ENCODE data around the gene PPIAL4G. TPM values are rescaled to one million over a fixed set of nuclear protein-coding genes. Genes with fewer than 3 reads are reported as not detected.
"Not testable (repeated sequence)": the region's sequence is repeated elsewhere in the genome, so short reads cannot be mapped to it uniquely, and the experiment has no call there.

PPIAL4G gene
- total and polyA plus RNA-seq, 10 of the 15 experiments (the other 5 are each of a cell fraction or from before 2014, with no cell fraction given) = not detected

DNA sequence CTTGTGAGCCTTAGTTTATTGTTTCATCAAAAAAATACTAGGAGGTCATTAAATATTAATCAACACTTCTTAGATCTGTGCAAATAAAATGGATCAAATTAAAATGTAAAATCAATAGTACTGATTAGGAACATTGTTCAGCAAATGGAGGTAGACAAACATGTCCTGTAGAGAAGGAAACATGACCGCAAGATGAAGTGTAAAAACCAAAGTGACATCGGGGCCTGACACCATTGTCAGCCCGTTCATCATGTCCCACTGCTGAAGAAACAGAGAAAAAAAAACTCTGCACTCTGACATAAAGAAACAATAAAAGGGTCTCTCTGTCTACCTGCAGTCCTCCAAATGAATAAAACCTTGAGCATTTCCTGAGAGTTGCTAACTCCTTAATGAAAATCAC lies 31.2 kb upstream of the PPIAL4G start:
- H3K4me2 ChIP-seq (ENCODE audit: control insufficient read depth, insufficient read depth); H3K9me3 ChIP-seq (replicated peaks; ENCODE audit: control insufficient read depth, insufficient read depth, low read length); H3K79me2 ChIP-seq (ENCODE audit: control insufficient read depth, insufficient read depth, low read length); CTCF ChIA-PET; POLR2A ChIA-PET; H3K36me3 ChIP-seq (ENCODE audit: control insufficient read depth in 2 of 2, insufficient read depth in 2 of 2, low read length in 1 of 2); H2AFZ ChIP-seq (ENCODE audit: control insufficient read depth, low read depth, low read length); BruUV-seq (replicated peaks); H3K9ac ChIP-seq (ENCODE audit: control insufficient read depth, insufficient read depth, low read length); FAIRE-seq; H3K27me3 ChIP-seq (replicated peaks in 1 of 2; ENCODE audit: control insufficient read depth in 2 of 2, insufficient read depth in 2 of 2, low read length in 1 of 2); intact Hi-C loops (cut with micrococcal nuclease; ENCODE audit: unreplicated experiment); ATAC-seq; in situ Hi-C loops (cut with MboI); SMC1A ChIA-PET (ENCODE audit: uncharacterized antibody, unreplicated experiment); H3K4me1 ChIP-seq (ENCODE audit: control insufficient read depth, insufficient read depth, low read length); RAD21 ChIA-PET (ENCODE audit: unreplicated experiment); H4K20me1 ChIP-seq (ENCODE audit: control insufficient read depth, insufficient read depth); DNase-seq (ENCODE audit: low read depth, low spot score); H3K27ac ChIP-seq (ENCODE audit: control insufficient read depth, insufficient read depth); H3K4me3 ChIP-seq: not testable (repeated sequence)
- no CpG with 5 or more reads among the region's 3 CpGs for WGBS (ENCODE audit: insufficient coverage, insufficient replicate concordance, low lambda C conversion rate, missing lambda C conversion rate)

DNA sequence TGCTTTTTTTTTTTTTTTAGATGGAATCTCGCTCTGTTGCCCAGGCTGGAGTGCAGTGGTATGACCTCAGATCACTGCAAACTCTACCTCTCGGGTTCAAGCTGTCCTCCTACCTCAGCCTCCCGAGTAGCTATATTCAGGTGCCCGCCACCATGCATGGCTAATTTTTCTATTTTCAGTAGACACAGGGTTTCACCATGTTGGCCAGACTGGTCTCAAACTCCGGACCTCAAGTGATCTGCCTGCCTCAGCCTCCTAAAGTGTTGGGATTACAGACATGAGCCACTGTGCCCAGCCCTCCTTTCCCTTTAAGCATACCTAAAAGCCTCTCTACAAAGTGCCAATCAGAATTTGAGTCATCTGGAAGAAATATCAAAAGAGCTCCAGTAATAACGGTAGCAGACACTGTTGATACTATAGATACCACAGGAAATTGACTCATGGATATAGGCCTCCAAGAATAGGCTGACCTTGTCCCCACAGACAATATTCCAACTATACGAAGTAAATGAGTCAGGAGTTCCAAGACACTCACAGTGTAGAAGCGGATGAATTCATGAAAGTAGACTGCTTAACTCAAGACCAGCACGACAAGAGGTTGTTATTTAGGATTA lies 29.6 kb upstream of the PPIAL4G start:
- intact Hi-C loops (cut with micrococcal nuclease; ENCODE audit: unreplicated experiment); H3K27ac ChIP-seq (ENCODE audit: control insufficient read depth, insufficient read depth); DNase-seq (ENCODE audit: low read depth, low spot score); H4K20me1 ChIP-seq (ENCODE audit: control insufficient read depth, insufficient read depth); RAD21 ChIA-PET (ENCODE audit: unreplicated experiment); H3K4me2 ChIP-seq (ENCODE audit: control insufficient read depth, insufficient read depth); in situ Hi-C loops (cut with MboI); H3K9ac ChIP-seq (ENCODE audit: control insufficient read depth, insufficient read depth, low read length); FAIRE-seq; H3K9me3 ChIP-seq (replicated peaks; ENCODE audit: control insufficient read depth, insufficient read depth, low read length); H3K4me1 ChIP-seq (ENCODE audit: control insufficient read depth, insufficient read depth, low read length); SMC1A ChIA-PET (ENCODE audit: uncharacterized antibody, unreplicated experiment); H3K36me3 ChIP-seq (ENCODE audit: control insufficient read depth in 2 of 2, insufficient read depth in 2 of 2, low read length in 1 of 2); CTCF ChIA-PET; H3K27me3 ChIP-seq (replicated peaks in 1 of 2; ENCODE audit: control insufficient read depth in 2 of 2, insufficient read depth in 2 of 2, low read length in 1 of 2); H3K79me2 ChIP-seq (ENCODE audit: control insufficient read depth, insufficient read depth, low read length); H3K4me3 ChIP-seq; H2AFZ ChIP-seq (ENCODE audit: control insufficient read depth, low read depth, low read length); BruUV-seq (replicated peaks); ATAC-seq; POLR2A ChIA-PET: not testable (repeated sequence)
- 26% methylated on average over 8 of the region's 9 CpGs for WGBS (ENCODE audit: insufficient coverage, insufficient replicate concordance, low lambda C conversion rate, missing lambda C conversion rate)
- TF ChIP-seq TCF7 (IDR thresholded peaks at IDR 0.05; ENCODE audit: borderline replicate concordance) = peak; percentile 90
- TF ChIP-seq JUNB (IDR thresholded peaks at IDR 0.05) = peak; percentile 73

- H4K20me1 ChIP-seq (ENCODE audit: control insufficient read depth, insufficient read depth); in situ Hi-C loops (cut with MboI); DNase-seq (ENCODE audit: low read depth, low spot score); BruUV-seq (replicated peaks); H3K79me2 ChIP-seq (ENCODE audit: control insufficient read depth, insufficient read depth, low read length); CTCF ChIA-PET; H3K36me3 ChIP-seq (ENCODE audit: control insufficient read depth in 2 of 2, insufficient read depth in 2 of 2, low read length in 1 of 2); POLR2A ChIA-PET; RAD21 ChIA-PET (ENCODE audit: unreplicated experiment); H3K4me3 ChIP-seq; H2AFZ ChIP-seq (ENCODE audit: control insufficient read depth, low read depth, low read length); intact Hi-C loops (cut with micrococcal nuclease; ENCODE audit: unreplicated experiment); H3K4me1 ChIP-seq (ENCODE audit: control insufficient read depth, insufficient read depth, low read length); ATAC-seq; SMC1A ChIA-PET (ENCODE audit: uncharacterized antibody, unreplicated experiment); H3K27ac ChIP-seq (ENCODE audit: control insufficient read depth, insufficient read depth); FAIRE-seq; H3K9ac ChIP-seq (ENCODE audit: control insufficient read depth, insufficient read depth, low read length); H3K4me2 ChIP-seq (ENCODE audit: control insufficient read depth, insufficient read depth); H3K9me3 ChIP-seq (replicated peaks; ENCODE audit: control insufficient read depth, insufficient read depth, low read length); H3K27me3 ChIP-seq (replicated peaks in 1 of 2; ENCODE audit: control insufficient read depth in 2 of 2, insufficient read depth in 2 of 2, low read length in 1 of 2): not testable (repeated sequence)
Measured at GRCh38 chr1:148493933-148494332, 10.8 kb upstream of the PPIAL4G start.

GRCh38 chr1:148481134-148481533 lies 2.0 kb downstream of the PPIAL4G start:
- 0% methylated on average over 1 of the region's 4 CpGs for WGBS (ENCODE audit: insufficient coverage, insufficient replicate concordance, low lambda C conversion rate, missing lambda C conversion rate)
- DNase-seq (ENCODE audit: low read depth, low spot score) = not testable (repeated sequence)

More at GRCh38 chr1:148481134-148481533, 2.0 kb downstream of the PPIAL4G start:
- H3K27ac ChIP-seq (ENCODE audit: control insufficient read depth, insufficient read depth); H3K27me3 ChIP-seq (replicated peaks in 1 of 2; ENCODE audit: control insufficient read depth in 2 of 2, insufficient read depth in 2 of 2, low read length in 1 of 2); H3K4me2 ChIP-seq (ENCODE audit: control insufficient read depth, insufficient read depth); CTCF ChIA-PET; RAD21 ChIA-PET (ENCODE audit: unreplicated experiment); H4K20me1 ChIP-seq (ENCODE audit: control insufficient read depth, insufficient read depth); in situ Hi-C loops (cut with MboI); ATAC-seq; H3K36me3 ChIP-seq (ENCODE audit: control insufficient read depth in 2 of 2, insufficient read depth in 2 of 2, low read length in 1 of 2); intact Hi-C loops (cut with micrococcal nuclease; ENCODE audit: unreplicated experiment); BruUV-seq (replicated peaks); FAIRE-seq; H3K9me3 ChIP-seq (replicated peaks; ENCODE audit: control insufficient read depth, insufficient read depth, low read length); H2AFZ ChIP-seq (ENCODE audit: control insufficient read depth, low read depth, low read length); H3K4me1 ChIP-seq (ENCODE audit: control insufficient read depth, insufficient read depth, low read length); H3K79me2 ChIP-seq (ENCODE audit: control insufficient read depth, insufficient read depth, low read length); H3K9ac ChIP-seq (ENCODE audit: control insufficient read depth, insufficient read depth, low read length); POLR2A ChIA-PET; SMC1A ChIA-PET (ENCODE audit: uncharacterized antibody, unreplicated experiment); H3K4me3 ChIP-seq: not testable (repeated sequence)
